HEK293 (cell line): ENCODE results near the gene ATF7IP2.

Experiments
- SP2 ChIP-seq: fragments of 450-650 bp; formaldehyde crosslinking; IDR thresholded peaks from 2 replicates; pipeline ENCODE4 v1.5.1; 2016; ENCODE audit warnings: missing biosample characterization, missing genetic modification characterization
- ZNF416 ChIP-seq: fragments of 450-650 bp; formaldehyde crosslinking; IDR thresholded peaks from 2 replicates; pipeline ENCODE4 v1.5.1; 2016; ENCODE audit warnings: missing biosample characterization, missing genetic modification characterization
- ZNF530 ChIP-seq: fragments of 450-650 bp; formaldehyde crosslinking; IDR thresholded peaks from 2 replicates; pipeline ENCODE4 v1.5.1; 2016; ENCODE audit warnings: low read depth, missing biosample characterization, missing genetic modification characterization
- ZNF701 ChIP-seq: fragments of 450-650 bp; formaldehyde crosslinking; IDR thresholded peaks from 2 replicates; pipeline ENCODE4 v1.5.1; 2016; ENCODE audit warnings: missing biosample characterization, missing genetic modification characterization
- ZNF747 ChIP-seq: fragments of 450-650 bp; formaldehyde crosslinking; IDR thresholded peaks from 2 replicates; pipeline ENCODE4 v1.5.1; 2016; ENCODE audit warnings: missing biosample characterization, missing genetic modification characterization
- ZNF768 ChIP-seq: fragments of 450-650 bp; formaldehyde crosslinking; IDR thresholded peaks from 2 replicates; pipeline ENCODE4 v1.5.1; 2018; ENCODE audit warnings: missing biosample characterization, mild to moderate bottlenecking, missing genetic modification characterization
- TF ChIP-seq, protein P1 (sequence below): fragments of 450-650 bp; formaldehyde crosslinking; IDR thresholded peaks from 2 replicates; pipeline ENCODE4 v1.5.1; 2016; ENCODE audit warnings: missing biosample characterization, missing genetic modification characterization
- TF ChIP-seq, protein P2 (sequence below): fragments of 450-650 bp; IDR thresholded peaks from 2 replicates; pipeline ENCODE4 v1.5.1; 2018; ENCODE audit warnings: missing biosample characterization, missing genetic modification characterization
- TF ChIP-seq, protein P3 (sequence below): sonication (generic); formaldehyde crosslinking; IDR thresholded peaks from 2 replicates; pipeline ENCODE4 v1.8.1; 2022; ENCODE audit warnings: mild to moderate bottlenecking, moderate library complexity, missing genetic modification reagents

DNA sequence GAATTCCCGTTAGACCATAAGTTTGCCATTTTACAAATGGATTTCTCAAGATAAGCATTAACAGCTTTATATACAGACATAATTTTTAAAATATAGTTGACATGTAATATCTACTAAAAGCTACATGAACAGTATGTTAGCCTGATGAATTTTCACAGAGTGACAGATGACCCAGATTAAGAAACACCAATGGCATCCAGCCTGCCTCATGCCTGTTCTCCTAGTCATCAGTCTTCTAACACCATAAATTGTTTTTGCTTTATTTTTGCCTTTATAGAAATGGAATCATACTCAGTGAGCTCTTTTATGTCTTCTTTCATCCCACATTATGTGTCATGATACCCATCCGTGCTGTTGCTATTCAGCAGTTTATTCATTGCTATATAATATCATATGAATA lies 80.0 kb downstream of the ATF7IP2 start:
- no peak for TF ChIP-seq SP2 (tag by site-specific recombination)
- TF ChIP-seq, protein P1, sequence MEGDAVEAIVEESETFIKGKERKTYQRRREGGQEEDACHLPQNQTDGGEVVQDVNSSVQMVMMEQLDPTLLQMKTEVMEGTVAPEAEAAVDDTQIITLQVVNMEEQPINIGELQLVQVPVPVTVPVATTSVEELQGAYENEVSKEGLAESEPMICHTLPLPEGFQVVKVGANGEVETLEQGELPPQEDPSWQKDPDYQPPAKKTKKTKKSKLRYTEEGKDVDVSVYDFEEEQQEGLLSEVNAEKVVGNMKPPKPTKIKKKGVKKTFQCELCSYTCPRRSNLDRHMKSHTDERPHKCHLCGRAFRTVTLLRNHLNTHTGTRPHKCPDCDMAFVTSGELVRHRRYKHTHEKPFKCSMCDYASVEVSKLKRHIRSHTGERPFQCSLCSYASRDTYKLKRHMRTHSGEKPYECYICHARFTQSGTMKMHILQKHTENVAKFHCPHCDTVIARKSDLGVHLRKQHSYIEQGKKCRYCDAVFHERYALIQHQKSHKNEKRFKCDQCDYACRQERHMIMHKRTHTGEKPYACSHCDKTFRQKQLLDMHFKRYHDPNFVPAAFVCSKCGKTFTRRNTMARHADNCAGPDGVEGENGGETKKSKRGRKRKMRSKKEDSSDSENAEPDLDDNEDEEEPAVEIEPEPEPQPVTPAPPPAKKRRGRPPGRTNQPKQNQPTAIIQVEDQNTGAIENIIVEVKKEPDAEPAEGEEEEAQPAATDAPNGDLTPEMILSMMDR (tag by site-specific recombination) = no peak
- TF ChIP-seq ZNF768 (tag by site-specific recombination) = no peak
- no peak for TF ChIP-seq ZNF416 (tag by site-specific recombination)
- no peak for TF ChIP-seq ZNF747
- TF ChIP-seq, protein P2, sequence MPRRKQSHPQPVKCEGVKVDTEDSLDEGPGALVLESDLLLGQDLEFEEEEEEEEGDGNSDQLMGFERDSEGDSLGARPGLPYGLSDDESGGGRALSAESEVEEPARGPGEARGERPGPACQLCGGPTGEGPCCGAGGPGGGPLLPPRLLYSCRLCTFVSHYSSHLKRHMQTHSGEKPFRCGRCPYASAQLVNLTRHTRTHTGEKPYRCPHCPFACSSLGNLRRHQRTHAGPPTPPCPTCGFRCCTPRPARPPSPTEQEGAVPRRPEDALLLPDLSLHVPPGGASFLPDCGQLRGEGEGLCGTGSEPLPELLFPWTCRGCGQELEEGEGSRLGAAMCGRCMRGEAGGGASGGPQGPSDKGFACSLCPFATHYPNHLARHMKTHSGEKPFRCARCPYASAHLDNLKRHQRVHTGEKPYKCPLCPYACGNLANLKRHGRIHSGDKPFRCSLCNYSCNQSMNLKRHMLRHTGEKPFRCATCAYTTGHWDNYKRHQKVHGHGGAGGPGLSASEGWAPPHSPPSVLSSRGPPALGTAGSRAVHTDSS (tag by site-specific recombination) = no peak
- no peak for TF ChIP-seq ZNF530 (tag by site-specific recombination)
- TF ChIP-seq, protein P3, sequence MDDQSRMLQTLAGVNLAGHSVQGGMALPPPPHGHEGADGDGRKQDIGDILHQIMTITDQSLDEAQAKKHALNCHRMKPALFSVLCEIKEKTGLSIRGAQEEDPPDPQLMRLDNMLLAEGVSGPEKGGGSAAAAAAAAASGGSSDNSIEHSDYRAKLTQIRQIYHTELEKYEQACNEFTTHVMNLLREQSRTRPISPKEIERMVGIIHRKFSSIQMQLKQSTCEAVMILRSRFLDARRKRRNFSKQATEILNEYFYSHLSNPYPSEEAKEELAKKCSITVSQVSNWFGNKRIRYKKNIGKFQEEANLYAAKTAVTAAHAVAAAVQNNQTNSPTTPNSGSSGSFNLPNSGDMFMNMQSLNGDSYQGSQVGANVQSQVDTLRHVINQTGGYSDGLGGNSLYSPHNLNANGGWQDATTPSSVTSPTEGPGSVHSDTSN = no peak
- no peak for TF ChIP-seq ZNF701 (tag by site-specific recombination)
